Bronchial epithelial cell (primary cell): ENCODE measurements around the gene EIF4G3. TPM values are rescaled to one million over a fixed set of nuclear protein-coding genes. Genes with fewer than 3 reads are reported as not detected.

Experiments used
- DNase-seq: peaks from one replicate; pipeline ENCODE4 v3.0.0-alpha.2; 2010; ENCODE audit warnings: low read depth
- FAIRE-seq: peaks from 2 replicates; lab custom pipeline; 2011; peaks lifted over from hg19 to GRCh38; lab: Jason Lieb, UNC
- H3K27me3 ChIP-seq: 2 replicates; pipeline ENCODE4 v1.5.1; 2011; ENCODE audit warnings: low read length; ENCODE audit not compliant: control insufficient read depth, insufficient read depth
- H3K36me3 ChIP-seq: 2 replicates; pipeline ENCODE4 v1.5.1; 2011; ENCODE audit warnings: low read length; ENCODE audit not compliant: control insufficient read depth, insufficient read depth
- H3K4me3 ChIP-seq: 2 replicates; pipeline ENCODE4 v1.5.1; 2011; ENCODE audit warnings: mild to moderate bottlenecking, low read depth, low read length, control low read depth
- total RNA-seq: library from RNA; depleted of rRNA; stranded (reverse); fragments of >200 nt; gene quantifications from 2 replicates; pipeline ENCODE4 v1.2.1, GENCODE V29; 2014
- TF ChIP-seq, protein P1 (sequence below): IDR thresholded peaks from 2 replicates; pipeline ENCODE4 v1.5.1; 2011; ENCODE audit warnings: mild to moderate bottlenecking, moderate library complexity, low read length, control low read depth, inconsistent platforms; ENCODE audit not compliant: insufficient read depth, severe bottlenecking

Gene EIF4G3
- total RNA-seq, 1 donor from 2014 or later, result 20.5 TPM

DNA sequence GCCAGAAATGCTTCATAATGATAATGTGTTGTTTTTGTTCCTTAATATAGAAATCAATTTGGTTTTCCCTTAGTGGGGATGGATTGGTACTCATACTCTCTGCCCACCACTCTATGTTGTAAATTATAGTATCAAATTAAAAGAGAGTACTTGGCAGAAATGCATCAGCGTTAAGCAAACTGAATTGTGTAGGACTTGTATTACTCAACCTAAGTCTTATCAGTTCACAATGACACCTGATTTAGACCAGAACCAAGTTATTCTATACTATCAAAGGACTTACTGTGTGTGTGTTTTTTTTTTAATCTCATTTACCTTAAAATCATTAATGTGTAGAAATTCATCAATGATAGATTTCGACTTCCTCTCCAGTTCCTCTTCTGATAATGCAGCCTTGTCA lies 327.6 kb downstream of the EIF4G3 start:
- Histone ChIP-seq H3K4me3 (no peak overlapping the region), H3K27me3 (no peaks in the 10 kb centered on the region), H3K36me3 (peaks cover 10% of the 10 kb centered on the region)
- TF ChIP-seq, protein P1, sequence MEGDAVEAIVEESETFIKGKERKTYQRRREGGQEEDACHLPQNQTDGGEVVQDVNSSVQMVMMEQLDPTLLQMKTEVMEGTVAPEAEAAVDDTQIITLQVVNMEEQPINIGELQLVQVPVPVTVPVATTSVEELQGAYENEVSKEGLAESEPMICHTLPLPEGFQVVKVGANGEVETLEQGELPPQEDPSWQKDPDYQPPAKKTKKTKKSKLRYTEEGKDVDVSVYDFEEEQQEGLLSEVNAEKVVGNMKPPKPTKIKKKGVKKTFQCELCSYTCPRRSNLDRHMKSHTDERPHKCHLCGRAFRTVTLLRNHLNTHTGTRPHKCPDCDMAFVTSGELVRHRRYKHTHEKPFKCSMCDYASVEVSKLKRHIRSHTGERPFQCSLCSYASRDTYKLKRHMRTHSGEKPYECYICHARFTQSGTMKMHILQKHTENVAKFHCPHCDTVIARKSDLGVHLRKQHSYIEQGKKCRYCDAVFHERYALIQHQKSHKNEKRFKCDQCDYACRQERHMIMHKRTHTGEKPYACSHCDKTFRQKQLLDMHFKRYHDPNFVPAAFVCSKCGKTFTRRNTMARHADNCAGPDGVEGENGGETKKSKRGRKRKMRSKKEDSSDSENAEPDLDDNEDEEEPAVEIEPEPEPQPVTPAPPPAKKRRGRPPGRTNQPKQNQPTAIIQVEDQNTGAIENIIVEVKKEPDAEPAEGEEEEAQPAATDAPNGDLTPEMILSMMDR, result no peak
- DNase-seq, result no peak
- FAIRE-seq, result no peak

DNA sequence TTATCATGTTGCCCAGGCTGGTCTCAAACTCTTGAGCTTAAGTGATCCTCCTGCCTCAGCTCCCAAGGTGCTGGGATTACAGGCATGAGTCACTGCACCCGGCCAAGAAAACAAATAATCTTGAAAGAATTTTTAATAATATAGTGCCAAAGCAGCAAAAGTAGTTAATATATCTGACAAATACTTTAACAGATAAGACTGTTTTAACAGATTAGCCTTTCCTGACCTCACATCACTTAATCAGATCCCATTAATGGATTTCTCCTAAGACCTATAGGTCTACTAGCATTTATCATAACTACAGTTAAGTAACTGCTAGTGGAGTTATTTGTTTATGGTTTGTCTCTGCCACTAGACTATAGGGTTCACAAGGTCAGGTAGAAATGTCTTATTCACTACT lies 328.5 kb downstream of the EIF4G3 start:
- TF ChIP-seq, protein P1, result no peak
- Histone ChIP-seq H3K36me3 (peaks cover 9% of the 10 kb centered on the region), H3K4me3 (no peak overlapping the region), H3K27me3 (no peaks in the 10 kb centered on the region)
- FAIRE-seq (no peak), DNase-seq (peak; percentile 43)

DNA sequence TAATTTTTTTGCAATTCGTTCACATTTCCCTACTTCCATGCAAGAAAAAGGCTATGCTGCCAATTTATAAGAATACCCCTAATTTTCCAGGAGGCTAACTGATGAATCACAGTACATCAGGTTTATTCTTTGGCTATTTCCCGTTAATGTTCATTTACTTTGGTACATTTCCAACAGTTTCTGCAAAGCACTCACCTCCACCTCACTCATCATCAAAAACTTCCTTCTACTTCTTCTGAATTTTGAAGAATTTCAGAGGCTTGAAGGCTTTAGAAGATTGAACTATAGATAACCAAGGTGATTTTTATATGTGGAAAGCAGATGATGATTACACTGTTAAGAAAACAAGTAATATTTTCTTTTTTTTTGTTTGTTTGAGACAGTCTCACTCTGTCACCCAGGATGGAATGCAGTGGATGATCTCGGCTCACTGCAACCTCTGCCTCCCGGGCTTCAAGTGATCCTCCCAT lies 329.1 kb downstream of the EIF4G3 start:
- TF ChIP-seq, protein P1, result no peak
- no peaks in the 10 kb centered on the region for H3K27me3 ChIP-seq
- FAIRE-seq (no peak), DNase-seq (peak; percentile 75)
- peaks cover 7% of the 10 kb centered on the region for H3K36me3 ChIP-seq
- no peak overlapping the region for H3K4me3 ChIP-seq

DNA sequence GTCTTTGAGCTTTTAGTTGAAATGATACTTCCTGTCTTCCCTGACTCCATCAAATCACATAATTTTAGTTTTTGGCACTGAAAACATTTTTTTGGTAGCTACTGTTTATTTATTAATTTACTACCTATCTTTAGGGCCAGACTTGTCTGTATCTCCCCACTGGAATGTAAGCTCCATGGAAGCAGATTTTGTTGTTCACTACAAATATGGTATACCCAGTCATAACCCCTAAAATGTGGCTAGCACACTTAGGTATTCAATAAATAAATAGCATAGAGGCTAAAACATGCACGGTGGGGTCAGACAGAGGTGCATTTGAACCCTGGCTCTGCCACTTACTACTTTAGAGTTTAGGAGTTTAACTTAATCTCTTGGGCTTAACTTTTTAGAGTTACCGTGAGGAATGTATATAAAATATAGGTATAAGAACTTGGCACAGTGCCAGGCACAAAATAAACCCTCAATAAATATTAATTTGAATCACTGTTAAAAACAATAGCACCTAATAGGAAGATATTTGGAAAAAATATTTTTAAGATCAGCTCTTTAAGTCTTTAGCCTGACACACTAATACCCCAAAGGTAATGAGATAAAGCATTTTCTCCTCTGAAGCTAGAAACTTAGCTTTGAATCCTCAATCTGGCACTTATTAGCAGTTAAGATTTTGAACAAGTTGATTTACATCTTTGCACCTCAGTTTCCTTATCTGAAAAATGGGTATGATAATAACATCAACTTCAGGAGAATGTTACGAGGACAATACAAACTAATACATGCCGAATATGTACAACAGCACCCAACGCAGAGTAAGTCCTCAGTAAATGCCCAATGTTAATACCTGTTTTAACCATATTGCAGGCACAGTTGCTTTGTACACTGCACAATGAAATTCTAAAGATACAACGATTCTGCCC lies 330.0 kb downstream of the EIF4G3 start:
- no peak for FAIRE-seq
- H3K4me3 ChIP-seq, result no peak overlapping the region
- no peaks in the 10 kb centered on the region for H3K27me3 ChIP-seq
- peaks cover 5% of the 10 kb centered on the region for H3K36me3 ChIP-seq
- DNase-seq, result no peak
- TF ChIP-seq, protein P1, result no peak

DNA sequence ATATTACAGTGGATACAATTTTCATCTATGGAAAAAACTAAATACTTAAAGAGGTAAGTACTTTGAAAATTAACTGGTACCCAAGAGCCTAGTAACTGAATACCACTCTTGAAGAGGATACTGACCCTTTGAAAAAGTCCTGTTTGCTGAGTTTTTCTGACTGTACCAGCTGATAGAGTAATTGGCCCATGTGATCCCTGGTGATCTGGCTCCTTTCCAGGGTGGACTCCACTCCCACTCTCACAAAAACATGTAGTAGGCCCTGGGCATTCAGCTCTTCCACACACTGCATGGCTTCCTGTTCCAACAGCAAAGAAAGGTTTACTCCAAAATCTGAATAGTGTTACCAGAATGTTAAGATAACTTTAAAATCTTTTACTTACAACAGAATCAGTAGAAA lies 336.0 kb downstream of the EIF4G3 start:
- Histone ChIP-seq H3K4me3 (no peak overlapping the region), H3K27me3 (no peaks in the 10 kb centered on the region), H3K36me3 (peaks cover 3% of the 10 kb centered on the region)
- TF ChIP-seq, protein P1, result no peak
- no peak for DNase-seq
- no peak for FAIRE-seq
